Osteoblast (primary cell): ENCODE results near the gene CDH4. TPM values are rescaled to one million over a fixed set of nuclear protein-coding genes. Genes with fewer than 3 reads are reported as not detected.
A peak's percentile ranks its signal among the peaks of the same experiment; 100 is the strongest.

Experiments used
- DNase-seq: peaks from one replicate; pipeline ENCODE4 v3.0.0; 2011; ENCODE audit warnings: low spot score, mixed read lengths; ENCODE audit not compliant: insufficient read length; ENCODE audit errors: missing footprints
- H2AFZ ChIP-seq: 2 replicates; pipeline ENCODE4 v1.6.0; 2011; ENCODE audit warnings: mild to moderate bottlenecking, low read length
- H3K27ac ChIP-seq: 2 replicates; pipeline ENCODE4 v1.5.1; 2011; ENCODE audit warnings: mild to moderate bottlenecking, low read depth, low read length, moderate library complexity
- H3K27me3 ChIP-seq: 2 replicates; pipeline ENCODE4 v1.6.0; 2012; ENCODE audit warnings: mild to moderate bottlenecking, control low read depth, inconsistent platforms, low read length, moderate library complexity; ENCODE audit not compliant: insufficient read depth
- H3K36me3 ChIP-seq: 2 replicates; pipeline ENCODE4 v1.5.1; 2011; ENCODE audit warnings: mild to moderate bottlenecking, low read length, control low read depth, moderate library complexity; ENCODE audit not compliant: insufficient read depth
- H3K4me1 ChIP-seq: 2 replicates; pipeline ENCODE4 v1.5.1; 2011; ENCODE audit warnings: mild to moderate bottlenecking, low read length, control low read depth, moderate library complexity; ENCODE audit not compliant: insufficient read depth
- H3K4me2 ChIP-seq: 2 replicates; pipeline ENCODE4 v1.6.0; 2011; ENCODE audit warnings: mild to moderate bottlenecking, low read length; ENCODE audit not compliant: insufficient read depth
- H3K4me3 ChIP-seq: fragments of 200-600 bp; sonication (generic); 3 replicates; pipeline ENCODE4 v1.5.1; 2012; ENCODE audit warnings: mild to moderate bottlenecking, low read length, inconsistent platforms; ENCODE audit not compliant: insufficient read depth
- H3K79me2 ChIP-seq: 2 replicates; pipeline ENCODE4 v1.6.0; 2012; ENCODE audit warnings: mild to moderate bottlenecking, low read length, control low read depth, inconsistent platforms; ENCODE audit not compliant: insufficient read depth
- H3K9me3 ChIP-seq: 2 replicates; pipeline ENCODE4 v1.5.1; 2011; ENCODE audit warnings: low read depth, low read length, control low read depth
- H4K20me1 ChIP-seq: 2 replicates; pipeline ENCODE4 v1.6.0; 2012; ENCODE audit warnings: mild to moderate bottlenecking, low read length, control low read depth; ENCODE audit not compliant: insufficient read depth
- total RNA-seq: library from RNA; depleted of rRNA; stranded (reverse); fragments of >200 nt; gene quantifications from 2 replicates; pipeline ENCODE4 v1.2.3, GENCODE V29; 2012
- TF ChIP-seq, protein P1 (sequence below): IDR thresholded peaks from 2 replicates; pipeline ENCODE4 v1.5.1; 2011; ENCODE audit warnings: mild to moderate bottlenecking, low read depth, low read length, moderate library complexity; ENCODE audit errors: extremely low read depth

CDH4 gene
- total RNA-seq, 1 donor, result 1.1 TPM

DNA sequence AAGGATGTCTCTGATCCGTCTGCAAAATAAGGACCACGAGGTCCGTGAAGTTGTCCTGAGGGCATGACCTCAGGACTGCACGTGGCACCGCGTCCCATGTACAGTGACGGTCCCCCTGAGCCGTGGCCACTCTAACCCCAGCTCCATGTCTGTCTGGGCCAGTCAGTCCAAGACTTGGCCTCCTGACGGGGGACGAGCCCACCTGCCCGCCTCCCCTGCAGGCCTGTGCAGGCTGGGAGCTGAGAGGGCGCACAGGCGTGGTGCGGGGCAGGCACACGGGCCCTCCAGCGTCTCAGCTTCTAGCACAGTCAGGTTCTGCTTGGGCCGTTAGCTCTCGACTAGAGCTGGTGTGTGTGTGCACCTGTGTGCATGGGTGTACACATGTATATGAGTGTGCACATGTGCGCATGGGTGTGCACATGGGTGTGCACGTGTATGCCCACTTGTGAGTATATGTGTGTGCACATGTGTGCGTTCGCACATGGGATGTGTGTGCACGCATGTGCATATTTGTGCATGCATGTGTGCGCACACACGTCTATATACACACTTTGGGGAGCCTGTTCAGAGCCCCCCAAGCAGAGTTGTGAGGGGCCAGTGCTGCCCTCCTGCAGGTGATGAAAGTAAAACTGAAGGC lies 506.6 kb downstream of the CDH4 start:
- Histone ChIP-seq H3K27ac (no peak overlapping the region), H3K79me2 (no peaks in the 10 kb centered on the region), H2AFZ (no peak overlapping the region), H3K4me2 (no peak overlapping the region), H3K27me3 (no peaks in the 10 kb centered on the region), H3K4me1 (peaks cover 2% of the 10 kb centered on the region), H3K9me3 (no peaks in the 10 kb centered on the region), H3K4me3 (no peak overlapping the region), H3K36me3 (no peaks in the 10 kb centered on the region), H4K20me1 (no peaks in the 10 kb centered on the region)
- TF ChIP-seq, protein P1, sequence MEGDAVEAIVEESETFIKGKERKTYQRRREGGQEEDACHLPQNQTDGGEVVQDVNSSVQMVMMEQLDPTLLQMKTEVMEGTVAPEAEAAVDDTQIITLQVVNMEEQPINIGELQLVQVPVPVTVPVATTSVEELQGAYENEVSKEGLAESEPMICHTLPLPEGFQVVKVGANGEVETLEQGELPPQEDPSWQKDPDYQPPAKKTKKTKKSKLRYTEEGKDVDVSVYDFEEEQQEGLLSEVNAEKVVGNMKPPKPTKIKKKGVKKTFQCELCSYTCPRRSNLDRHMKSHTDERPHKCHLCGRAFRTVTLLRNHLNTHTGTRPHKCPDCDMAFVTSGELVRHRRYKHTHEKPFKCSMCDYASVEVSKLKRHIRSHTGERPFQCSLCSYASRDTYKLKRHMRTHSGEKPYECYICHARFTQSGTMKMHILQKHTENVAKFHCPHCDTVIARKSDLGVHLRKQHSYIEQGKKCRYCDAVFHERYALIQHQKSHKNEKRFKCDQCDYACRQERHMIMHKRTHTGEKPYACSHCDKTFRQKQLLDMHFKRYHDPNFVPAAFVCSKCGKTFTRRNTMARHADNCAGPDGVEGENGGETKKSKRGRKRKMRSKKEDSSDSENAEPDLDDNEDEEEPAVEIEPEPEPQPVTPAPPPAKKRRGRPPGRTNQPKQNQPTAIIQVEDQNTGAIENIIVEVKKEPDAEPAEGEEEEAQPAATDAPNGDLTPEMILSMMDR, result no peak
- DNase-seq, result peak; percentile 62

DNA sequence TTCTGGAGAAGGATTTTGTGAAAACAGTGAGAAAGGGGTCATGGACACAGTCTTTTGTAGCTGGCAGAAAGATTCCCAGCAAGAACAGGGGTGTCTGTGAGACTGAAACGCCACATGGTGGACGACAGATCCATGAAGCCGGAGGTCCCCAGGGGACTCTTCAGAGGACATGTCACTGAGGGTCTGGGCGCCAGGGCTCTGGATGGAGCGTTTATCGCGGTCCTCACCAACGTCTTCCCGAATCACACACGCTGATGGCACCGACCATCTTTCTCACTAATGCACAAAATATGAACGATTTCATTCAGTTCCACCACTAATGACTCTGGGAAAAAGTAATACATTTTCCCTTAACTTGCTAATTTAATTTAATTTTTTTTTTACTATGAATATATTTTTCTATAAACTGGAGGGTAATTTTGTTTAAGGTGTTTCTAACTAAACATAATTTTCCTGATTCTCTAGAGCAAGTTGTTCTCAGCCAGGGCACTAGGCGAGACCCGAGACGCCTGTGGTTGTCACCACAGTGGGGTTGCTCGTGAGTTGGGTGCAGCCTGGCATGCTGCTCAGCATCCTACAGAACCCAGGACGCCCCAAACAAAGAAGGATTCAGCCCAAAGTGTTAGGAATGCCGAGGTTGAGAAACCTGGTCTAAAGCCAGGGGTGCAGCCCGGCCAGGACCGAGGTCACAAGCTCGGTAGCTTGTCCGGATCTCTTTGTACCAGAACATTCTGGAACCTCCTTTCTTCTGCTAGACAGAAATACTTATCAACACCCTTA lies 507.4 kb downstream of the CDH4 start:
- Histone ChIP-seq H3K9me3 (no peaks in the 10 kb centered on the region), H3K27me3 (no peaks in the 10 kb centered on the region), H3K36me3 (no peaks in the 10 kb centered on the region), H3K27ac (no peak overlapping the region), H3K4me2 (no peak overlapping the region), H4K20me1 (no peaks in the 10 kb centered on the region), H2AFZ (no peak overlapping the region), H3K4me1 (no peaks in the 10 kb centered on the region), H3K79me2 (no peaks in the 10 kb centered on the region), H3K4me3 (no peak overlapping the region)
- TF ChIP-seq, protein P1, result no peak
- peak; percentile 73 for DNase-seq

DNA sequence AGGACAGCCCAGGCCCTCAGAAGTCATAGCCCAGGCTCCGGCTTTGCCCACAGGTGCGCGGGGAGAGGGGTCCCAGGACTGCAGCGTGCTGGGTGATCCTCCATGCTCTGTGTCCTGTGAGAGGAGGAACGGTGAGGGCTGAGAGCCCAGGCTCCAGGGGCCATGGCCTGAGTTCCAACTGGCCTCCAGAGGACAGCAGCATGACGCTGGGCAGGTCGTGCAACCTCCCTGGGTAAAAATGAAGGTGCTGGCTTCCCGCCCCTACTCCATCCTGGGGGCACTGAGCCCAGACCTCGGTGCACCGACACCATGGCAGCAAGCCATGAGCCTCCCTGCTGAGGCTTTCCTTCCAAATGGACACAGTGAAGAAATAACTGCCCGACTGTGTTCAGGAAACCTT lies 508.3 kb downstream of the CDH4 start:
- no peaks in the 10 kb centered on the region for H3K27me3 ChIP-seq
- TF ChIP-seq, protein P1, result no peak
- no peak overlapping the region for H3K4me2 ChIP-seq
- H2AFZ ChIP-seq, result no peak overlapping the region
- H3K79me2 ChIP-seq, result no peaks in the 10 kb centered on the region
- H3K9me3 ChIP-seq, result no peaks in the 10 kb centered on the region
- no peak overlapping the region for H3K27ac ChIP-seq
- H3K4me3 ChIP-seq, result no peak overlapping the region
- H4K20me1 ChIP-seq, result no peaks in the 10 kb centered on the region
- H3K36me3 ChIP-seq, result no peaks in the 10 kb centered on the region
- DNase-seq, result peak; percentile 76
- no peaks in the 10 kb centered on the region for H3K4me1 ChIP-seq

DNA sequence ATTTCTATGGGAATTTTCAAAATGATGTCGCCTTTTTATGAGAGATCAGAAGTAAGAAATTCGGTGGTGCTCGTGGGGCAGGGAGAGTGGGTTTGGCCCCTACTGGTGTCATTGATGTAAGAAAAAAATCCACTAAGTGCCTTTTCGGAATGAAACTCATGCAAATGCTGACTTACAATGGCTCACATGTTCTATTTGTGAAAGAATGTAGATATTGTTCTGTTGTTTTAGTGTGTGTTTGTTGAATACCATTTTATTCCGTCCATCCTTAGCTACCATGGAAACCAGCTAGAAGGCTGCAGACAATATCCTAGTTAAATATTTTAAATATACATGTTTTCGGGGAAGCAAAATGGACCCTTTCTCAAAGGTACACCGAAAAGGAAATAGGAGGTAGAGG lies 508.7 kb downstream of the CDH4 start:
- TF ChIP-seq, protein P1, result no peak
- no peak overlapping the region for H2AFZ ChIP-seq
- H3K4me1 ChIP-seq, result no peaks in the 10 kb centered on the region
- H3K36me3 ChIP-seq, result no peaks in the 10 kb centered on the region
- H3K4me3 ChIP-seq, result no peak overlapping the region
- DNase-seq, result no peak
- H3K9me3 ChIP-seq, result no peaks in the 10 kb centered on the region
- H3K27ac ChIP-seq, result no peak overlapping the region
- H3K79me2 ChIP-seq, result no peaks in the 10 kb centered on the region
- H3K27me3 ChIP-seq, result no peaks in the 10 kb centered on the region
- H4K20me1 ChIP-seq, result no peaks in the 10 kb centered on the region
- no peak overlapping the region for H3K4me2 ChIP-seq
